Gastrocnemius medialis (tissue), 4 donors: ENCODE measurements around the gene SMARCA2. TPM values are rescaled to one million over a fixed set of nuclear protein-coding genes. Genes with fewer than 3 reads are reported as not detected.
A peak's percentile ranks its signal among the peaks of the same experiment; 100 is the strongest.

Source experiments
- ATAC-seq, 2 donors: fragments of 150-250 bp; one replicate each; pipeline ENCODE4 v1.9.1; 2016
- DNase-seq, 2 donors: peaks; one replicate each; pipeline ENCODE4 v3.0.0-alpha.2; 2019
- H3K27ac ChIP-seq, 4 donors: fragments of 200-600 bp; sonication (generic); 1 replicate in 1 of 4; 2 replicates in 3 of 4; pipeline ENCODE4 v1.5.1; 2016 to 2018; ENCODE audit warnings: mild to moderate bottlenecking in 2 of 4, moderate library complexity in 1 of 4
- H3K27me3 ChIP-seq, 3 donors: fragments of 200-600 bp; sonication (generic) in 2 of 3; 1 replicate in 1 of 3; 2 replicates in 2 of 3; pipeline versions ENCODE4 v1.5.1 to v1.6.0; 2016 to 2019; ENCODE audit warnings: mild to moderate bottlenecking in 1 of 3, moderate library complexity in 1 of 3
- H3K36me3 ChIP-seq, 2 donors: fragments of 200-600 bp; sonication (generic) in 1 of 2; one replicate each; pipeline ENCODE4 v1.5.1; 2017 to 2018
- H3K4me1 ChIP-seq, 2 donors: fragments of 200-600 bp; sonication (generic) in 1 of 2; one replicate each; pipeline ENCODE4 v1.5.1; 2016 to 2017; ENCODE audit warnings: mild to moderate bottlenecking in 2 of 2
- H3K4me3 ChIP-seq, 4 donors: fragments of 200-600 bp; sonication (generic) in 3 of 4; 1 replicate in 1 of 4; 2 replicates in 3 of 4; pipeline ENCODE4 v1.5.1; 2016 to 2019; ENCODE audit warnings: mild to moderate bottlenecking in 2 of 4
- H3K9me3 ChIP-seq, 3 donors: fragments of 200-600 bp; sonication (generic) in 2 of 3; 1 replicate in 1 of 3; 2 replicates in 2 of 3; pipeline ENCODE4 v1.5.1; 2016 to 2019
- CTCF ChIP-seq, 5 experiments: fragments of 450-650 bp in 3 of 5; fragments of 200-600 bp in 2 of 5; sonication (generic) in 2 of 5; IDR thresholded peaks in 4 of 5; conservative IDR thresholded peaks in 1 of 5; 1 replicate in 4 of 5; 2 replicates in 1 of 5; pipeline ENCODE4 v1.5.1; 2016 to 2019; ENCODE audit warnings: antibody characterized with exemption in 5 of 5, mild to moderate bottlenecking in 3 of 5, moderate library complexity in 3 of 5
- POLR2A ChIP-seq, 2 donors: fragments of 450-650 bp; IDR thresholded peaks; one replicate each; pipeline ENCODE4 v1.6.1; 2017; ENCODE audit warnings: antibody characterized with exemption in 2 of 2, mild to moderate bottlenecking in 2 of 2, moderate library complexity in 2 of 2
- in situ Hi-C, 4 donors: fragments of 200-750 bp; cut with MboI; loops; one replicate each; pipeline versions ENCODE4 v1.15.0 to v1.8.0; 2017; ENCODE audit warnings: low sequenced_read_pairs in 4 of 4
- intact Hi-C: fragments of 100-400 bp; cut with DNase I; formaldehyde crosslinking; loops from one replicate; pipeline ENCODE4 v1.15.1; 2023; ENCODE audit warnings: low total_unique reads
- total RNA-seq, 4 donors: library from RNA; depleted of rRNA; stranded (reverse); fragments of >200 nt; gene quantifications; one replicate each; pipeline versions ENCODE4 v1.1.0 to v1.2.3, GENCODE V29; 2016

Gene SMARCA2
- total RNA-seq, 4 donors from 2014 or later: 54.6 to 69.7 (median 63.0) TPM

GRCh38 chr9:2110036-2110435 lies 94.9 kb downstream of the SMARCA2 start:
- H3K4me1 ChIP-seq: no peaks in the 10 kb centered on the region
- DNase-seq (no peak), ATAC-seq (no peak)
- no peak overlapping the region for H3K27ac ChIP-seq
- no peak overlapping the region for H3K4me3 ChIP-seq
- in situ Hi-C loops (no loop called here), intact Hi-C loops (no loop called here)
- peaks cover 2 to 48% of the 10 kb centered on the region in 2 donors for H3K36me3 ChIP-seq
- no peaks in the 10 kb centered on the region for H3K27me3 ChIP-seq
- TF ChIP-seq CTCF (IDR thresholded peaks at IDR 0.05 in 4 of 5, conservative IDR thresholded peaks at IDR 0.05 in 1 of 5): no peak
- TF ChIP-seq POLR2A (IDR thresholded peaks at IDR 0.05): no peak
- H3K9me3 ChIP-seq: no peaks in the 10 kb centered on the region

GRCh38 chr9:2116073-2116472 lies 100.9 kb downstream of the SMARCA2 start:
- in situ Hi-C loops (no loop called here), intact Hi-C loops (no loop called here)
- Histone ChIP-seq H3K27ac (no peak overlapping the region), H3K36me3 (peaks cover 0 to 67% of the 10 kb centered on the region in 2 donors), H3K4me1 (peaks cover 0 to 7% of the 10 kb centered on the region in 2 donors), H3K4me3 (no peak overlapping the region), H3K27me3 (no peaks in the 10 kb centered on the region), H3K9me3 (no peaks in the 10 kb centered on the region)
- ATAC-seq: no peak
- TF ChIP-seq POLR2A (IDR thresholded peaks at IDR 0.05) (no peak), CTCF (IDR thresholded peaks at IDR 0.05 in 4 of 5, conservative IDR thresholded peaks at IDR 0.05 in 1 of 5) (no peak)
- no peak for DNase-seq

GRCh38 chr9:2117527-2117926 lies 102.4 kb downstream of the SMARCA2 start:
- H3K9me3 ChIP-seq: no peaks in the 10 kb centered on the region
- no peak for ATAC-seq
- no peak overlapping the region for H3K27ac ChIP-seq
- H3K36me3 ChIP-seq: peaks cover 0 to 54% of the 10 kb centered on the region in 2 donors
- no peak for TF ChIP-seq CTCF (IDR thresholded peaks at IDR 0.05 in 4 of 5, conservative IDR thresholded peaks at IDR 0.05 in 1 of 5)
- TF ChIP-seq POLR2A (IDR thresholded peaks at IDR 0.05): no peak
- in situ Hi-C loops (no loop called here), intact Hi-C loops (no loop called here)
- DNase-seq: no peak
- no peaks in the 10 kb centered on the region for H3K27me3 ChIP-seq
- no peak overlapping the region for H3K4me3 ChIP-seq
- peaks cover 10 to 22% of the 10 kb centered on the region in 2 donors for H3K4me1 ChIP-seq

GRCh38 chr9:2119566-2119965 lies 104.4 kb downstream of the SMARCA2 start:
- TF ChIP-seq POLR2A (IDR thresholded peaks at IDR 0.05) (no peak), CTCF (IDR thresholded peaks at IDR 0.05 in 4 of 5, conservative IDR thresholded peaks at IDR 0.05 in 1 of 5) (no peak)
- no peaks in the 10 kb centered on the region for H3K27me3 ChIP-seq
- in situ Hi-C loops (no loop called here), intact Hi-C loops (no loop called here)
- H3K4me1 ChIP-seq: peaks cover 11 to 23% of the 10 kb centered on the region in 2 donors
- peaks cover 0 to 58% of the 10 kb centered on the region in 2 donors for H3K36me3 ChIP-seq
- DNase-seq: no peak
- peak overlapping the region in 2 of 4 donors; percentile 8 to 28 for H3K27ac ChIP-seq
- ATAC-seq: peak in 1 of 2 donors; percentile 39
- no peaks in the 10 kb centered on the region for H3K9me3 ChIP-seq
- no peak overlapping the region for H3K4me3 ChIP-seq
